HG02943 (cell line): ENCODE measurements around the gene ALDH16A1.

ENCODE experiments used
- ATAC-seq: cut with Tn5 transposase; IDR thresholded peaks from one replicate; pipeline ENCODE4 v1.9.1; 2021; ENCODE audit warnings: mild to moderate bottlenecking, low read depth, moderate library complexity; ENCODE audit not compliant: unreplicated experiment

Gene ALDH16A1

DNA sequence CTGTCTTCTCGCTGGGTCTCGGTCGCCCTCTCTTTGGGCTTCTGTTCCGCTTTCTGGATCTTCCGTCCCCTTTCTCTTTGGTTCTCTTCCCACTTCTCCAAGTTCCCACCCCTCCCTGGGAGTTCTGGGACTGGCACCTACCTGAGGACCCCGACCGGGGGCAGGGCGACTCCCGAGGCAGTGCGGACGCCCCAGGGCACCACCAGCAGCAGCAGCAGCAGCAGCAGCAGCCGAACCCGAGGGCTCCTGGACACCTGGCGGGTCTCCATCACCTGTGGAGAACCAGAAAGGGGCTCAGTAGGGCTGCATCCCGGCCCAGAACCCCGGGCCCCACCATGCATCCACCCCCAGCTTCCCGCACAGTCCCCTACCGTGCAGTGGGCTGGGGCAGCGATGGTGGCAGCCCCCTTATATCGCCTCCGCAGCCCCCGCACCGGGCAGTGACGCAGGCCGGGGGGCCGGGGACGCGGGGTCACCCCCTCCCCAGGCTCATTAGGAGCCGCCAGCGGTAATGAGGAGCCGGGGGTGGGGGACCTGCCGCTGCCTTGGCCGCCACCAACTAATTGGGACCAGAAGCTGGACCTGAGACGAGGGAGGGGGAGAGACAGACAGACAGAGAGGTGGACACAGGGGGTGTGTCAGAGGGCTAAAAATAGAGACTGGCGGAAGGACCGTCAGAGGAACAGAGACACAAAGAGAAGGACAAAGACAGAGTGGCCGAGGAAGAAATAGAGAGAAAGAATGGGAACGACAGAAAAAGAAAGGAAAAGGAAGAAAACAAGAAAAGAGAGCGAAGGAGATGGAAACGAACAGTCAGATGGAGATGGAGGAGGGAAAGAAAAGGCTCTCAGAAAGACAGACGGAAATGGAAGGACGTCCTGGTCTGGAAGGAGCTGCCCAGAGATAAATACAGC lies 29.7 kb upstream of the ALDH16A1 start, which contains the start of gene PTH2:
Gene PTH2 (minus strand): TSS at position 371 of the 914 bp plus-strand sequence. CDS start 102 bp downstream, at position 269.
- no peak for ATAC-seq

DNA sequence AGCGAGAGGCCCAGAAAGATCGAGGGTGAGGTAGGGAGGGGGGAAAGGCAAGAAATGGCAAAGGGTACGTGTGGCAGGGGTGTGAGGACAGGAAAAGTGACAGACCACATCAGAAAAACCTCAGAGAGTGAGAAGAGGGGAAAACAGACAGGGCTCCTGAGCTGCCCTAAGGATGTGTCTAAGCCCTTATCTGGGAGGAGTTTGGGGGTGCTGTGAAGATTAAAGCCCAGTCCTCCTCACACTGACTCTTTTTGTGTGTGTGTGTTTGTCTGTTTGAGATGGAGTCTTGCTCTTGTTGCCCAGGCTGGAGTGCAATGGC lies 29.1 kb upstream of the ALDH16A1 start:
- no peak for ATAC-seq

DNA sequence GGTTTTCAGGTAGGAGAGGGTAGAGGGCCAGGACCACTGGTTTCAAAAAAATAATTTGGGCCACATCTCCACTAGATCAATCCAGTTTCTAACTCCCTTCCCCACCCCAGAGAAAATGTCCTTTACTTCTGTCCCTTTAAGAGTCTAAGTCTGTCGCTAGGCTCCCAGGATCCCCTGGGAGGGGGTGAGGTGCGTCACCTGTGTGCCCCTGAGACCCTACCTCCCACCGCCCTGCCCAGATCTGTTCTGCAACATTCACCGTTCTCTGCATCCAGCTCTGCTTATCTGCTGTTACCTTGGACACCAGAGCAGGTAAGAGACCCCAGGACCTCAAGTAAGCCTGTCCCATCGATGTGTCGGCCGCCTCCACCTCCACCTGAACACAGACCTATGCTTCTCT lies 27.8 kb upstream of the ALDH16A1 start, which contains the start of gene GFY:
Gene GFY (plus strand): TSS at position 211 of the 400 bp plus-strand sequence. CDS start 1,043 bp downstream, outside the sequence.
- no peak for ATAC-seq

DNA sequence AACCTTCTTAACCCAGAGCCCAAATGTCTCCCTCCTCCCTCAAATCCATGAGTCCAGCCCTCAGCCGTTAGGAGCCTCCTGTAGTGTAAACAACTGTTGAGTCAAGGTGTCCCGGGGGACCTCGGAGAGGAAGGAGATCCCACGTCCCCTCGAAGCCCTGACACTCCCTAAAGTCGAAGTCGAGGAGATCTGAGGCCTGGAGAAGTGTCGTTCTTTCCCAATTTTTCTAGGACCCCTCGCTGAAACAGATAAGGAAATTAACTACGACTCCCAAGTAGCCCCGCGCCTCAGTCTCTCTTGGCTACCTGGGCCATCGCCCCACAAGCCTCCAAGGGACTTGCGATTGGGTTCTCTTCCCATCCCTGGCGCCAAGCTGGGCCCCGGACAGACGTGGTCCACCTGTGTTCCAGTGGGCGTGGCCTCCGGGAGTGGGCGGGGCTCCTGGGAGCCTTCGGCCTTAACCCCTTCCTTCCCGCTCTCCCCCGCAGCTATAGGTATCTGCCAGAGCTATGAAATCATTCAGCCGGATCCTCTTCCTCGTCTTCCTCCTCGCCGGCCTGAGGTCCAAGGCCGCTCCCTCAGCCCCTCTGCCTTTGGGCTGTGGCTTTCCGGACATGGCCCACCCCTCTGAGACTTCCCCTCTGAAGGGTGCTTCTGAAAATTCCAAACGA lies 27.0 kb upstream of the ALDH16A1 start:
- no peak for ATAC-seq

DNA sequence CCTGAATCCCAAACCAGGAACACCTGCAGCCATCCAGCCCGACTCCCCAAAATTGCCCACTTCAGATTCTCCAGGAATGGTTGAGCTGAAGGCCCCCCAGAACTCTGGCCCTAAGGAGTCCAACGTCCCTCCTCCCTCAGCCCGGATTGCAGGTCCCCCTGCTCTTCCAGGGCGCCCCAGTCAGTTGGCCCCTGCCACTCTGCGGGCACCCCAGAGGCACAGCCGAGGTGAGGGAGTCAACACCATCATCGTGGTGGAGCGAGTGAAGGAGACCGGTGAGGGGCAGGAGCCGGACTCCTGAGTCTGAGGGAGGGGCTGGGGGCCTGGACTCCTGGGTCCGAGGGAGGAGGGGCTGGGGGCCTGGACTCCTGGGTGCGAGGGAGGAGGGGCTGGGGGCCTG lies 25.7 kb upstream of the ALDH16A1 start:
- ATAC-seq = no peak

DNA sequence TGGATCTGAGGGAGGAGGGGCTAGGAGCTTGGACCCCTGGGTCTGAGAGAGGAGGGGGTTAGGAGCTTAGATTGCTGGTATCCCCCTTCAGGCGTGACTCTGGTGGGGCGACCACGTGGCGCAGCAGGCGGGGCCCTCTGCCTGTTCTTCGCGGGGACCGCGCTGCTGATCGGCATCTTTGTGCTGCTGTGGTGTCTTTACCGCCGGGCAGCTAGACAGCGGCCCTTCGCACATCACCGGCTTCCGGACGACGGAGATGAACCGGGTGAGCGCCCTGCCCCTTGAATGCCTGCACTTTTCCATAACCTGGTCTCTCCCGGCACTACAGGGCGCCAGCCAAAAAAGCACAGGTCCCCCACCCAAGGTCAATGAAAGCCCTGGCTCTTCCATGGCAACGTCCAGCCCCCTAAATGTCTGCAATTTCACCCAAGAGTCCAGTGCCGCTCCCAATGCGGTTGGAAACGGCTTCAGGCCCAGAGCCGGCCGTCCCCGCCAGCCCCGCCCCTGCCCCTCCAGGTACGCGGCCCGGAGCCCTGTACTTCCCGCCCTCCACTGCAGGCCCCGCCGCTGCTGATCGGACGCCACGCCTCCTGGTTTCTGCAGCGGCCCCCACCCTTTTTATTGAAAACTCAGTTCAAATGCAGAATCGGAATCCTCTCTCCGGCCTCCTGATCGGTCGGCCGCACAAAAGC lies 25.0 kb upstream of the ALDH16A1 start:
- ATAC-seq = no peak

DNA sequence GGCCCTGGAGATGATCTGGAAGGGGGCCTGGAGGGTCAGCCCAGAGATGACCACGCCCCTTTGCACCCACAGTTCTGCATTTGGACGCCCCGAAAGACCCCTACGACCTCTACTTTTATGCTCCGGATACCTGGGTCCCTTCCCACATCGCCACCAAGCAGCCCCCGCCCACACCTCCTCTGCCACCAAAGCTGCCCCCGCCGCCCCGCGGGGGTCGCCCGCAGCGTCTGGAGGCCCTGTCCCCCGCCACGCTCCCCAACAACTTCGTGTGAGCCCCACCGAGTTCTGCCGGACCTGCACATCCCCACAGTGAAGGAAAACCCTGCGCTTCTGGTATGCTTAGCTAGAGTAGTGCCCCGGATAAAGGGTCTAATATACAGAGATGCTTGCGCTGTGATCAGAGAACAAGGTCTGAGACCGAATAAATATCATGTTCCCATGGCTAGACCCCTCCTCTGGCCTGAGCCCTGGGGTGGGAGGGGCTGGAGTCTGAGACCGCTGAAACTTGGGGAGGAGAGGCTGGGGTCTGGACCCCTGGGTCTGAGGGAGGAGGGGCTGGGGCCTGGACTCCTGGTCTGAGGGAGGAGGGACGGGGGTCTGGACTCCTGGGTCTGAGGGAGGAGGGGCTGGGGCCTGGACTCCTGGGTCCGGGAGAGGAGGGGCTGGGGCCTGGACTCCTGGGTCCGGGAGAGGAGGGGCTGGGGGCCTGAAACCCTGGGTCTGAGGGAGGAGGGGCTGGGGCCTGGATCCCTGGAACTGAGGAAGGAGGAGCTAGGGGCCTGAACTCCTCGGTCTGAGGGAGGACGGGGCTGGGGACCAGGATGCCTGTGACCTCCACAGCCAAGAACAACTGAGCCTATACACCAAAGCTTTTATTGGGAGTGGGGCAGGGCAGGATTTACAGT lies 24.2 kb upstream of the ALDH16A1 start:
- ATAC-seq = no peak

DNA sequence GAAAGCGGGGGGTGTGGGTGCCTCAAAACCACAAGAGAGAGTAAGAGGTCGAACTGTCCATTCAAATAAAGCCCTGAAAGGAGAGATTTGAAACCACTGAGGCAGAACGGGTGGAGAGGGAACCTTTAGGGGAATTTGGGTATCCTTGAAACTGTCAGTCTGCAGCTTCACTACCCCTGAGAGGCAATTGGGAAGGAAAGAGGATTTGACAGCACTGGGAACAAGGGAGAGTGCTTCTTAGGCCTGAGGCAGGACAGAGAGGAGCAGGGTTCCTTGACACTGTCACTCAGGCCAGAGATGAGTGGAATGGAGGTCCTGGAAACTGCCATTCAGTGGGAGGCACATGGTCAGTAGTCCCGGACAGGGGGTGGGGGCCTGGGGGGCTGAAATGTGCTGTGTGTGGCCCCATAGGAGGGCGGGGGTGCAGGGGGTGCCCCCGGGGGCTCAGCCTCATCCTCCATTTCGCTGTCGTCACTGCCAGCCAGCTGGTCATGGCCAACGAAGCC lies 22.8 kb upstream of the ALDH16A1 start:
- no peak for ATAC-seq

DNA sequence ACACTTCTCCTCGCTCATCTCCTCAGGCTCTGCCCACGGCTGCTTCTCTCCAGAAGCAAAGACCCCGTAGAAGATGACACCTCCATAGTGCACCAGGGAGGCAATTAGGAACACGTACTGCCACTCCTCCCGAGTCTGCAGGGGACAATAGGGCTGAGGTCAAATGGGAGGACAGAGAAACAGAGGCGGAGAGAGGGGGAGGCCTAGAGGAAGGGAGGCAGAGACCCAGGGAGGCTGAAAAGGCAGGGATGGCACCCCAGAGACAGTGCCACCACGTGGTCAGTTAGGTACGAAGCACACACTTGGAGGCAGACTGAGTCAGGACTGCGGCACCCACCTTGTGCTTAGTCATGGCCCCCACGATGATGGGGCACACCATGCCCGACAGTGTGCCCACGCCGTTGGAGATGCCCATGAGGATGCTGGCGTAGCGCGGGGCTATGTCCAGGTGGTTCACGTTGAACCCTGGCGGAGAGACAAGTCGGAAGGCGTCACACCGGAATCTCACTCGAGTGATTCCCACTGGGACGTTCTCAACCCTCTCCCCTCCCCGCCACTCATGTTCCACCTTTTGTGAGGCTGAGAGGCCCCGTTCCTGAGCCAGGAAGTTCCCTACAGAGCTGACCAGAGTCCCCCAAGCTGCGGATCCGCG lies 22.2 kb upstream of the ALDH16A1 start:
- no peak for ATAC-seq

DNA sequence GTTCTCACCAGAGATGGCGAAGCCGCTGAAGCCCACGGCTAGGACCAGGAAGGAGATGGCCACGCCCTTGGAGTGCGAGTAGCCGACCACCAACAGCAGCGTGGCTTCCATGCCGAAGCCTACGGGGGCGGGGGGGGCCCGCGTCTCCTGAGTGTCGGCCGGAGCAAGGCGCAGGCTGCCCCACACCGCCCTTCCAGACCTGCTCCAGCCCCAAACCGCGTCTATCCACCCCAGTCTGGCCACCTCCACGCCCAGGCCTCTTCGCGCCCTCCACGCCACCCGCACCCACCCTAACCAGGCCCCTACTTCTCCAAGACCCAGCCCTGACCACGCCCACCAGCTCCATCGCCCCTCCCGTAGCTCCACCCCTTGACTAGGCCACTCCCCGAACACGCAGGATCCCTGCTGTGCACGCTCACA lies 21.7 kb upstream of the ALDH16A1 start:
- ATAC-seq = no peak

DNA sequence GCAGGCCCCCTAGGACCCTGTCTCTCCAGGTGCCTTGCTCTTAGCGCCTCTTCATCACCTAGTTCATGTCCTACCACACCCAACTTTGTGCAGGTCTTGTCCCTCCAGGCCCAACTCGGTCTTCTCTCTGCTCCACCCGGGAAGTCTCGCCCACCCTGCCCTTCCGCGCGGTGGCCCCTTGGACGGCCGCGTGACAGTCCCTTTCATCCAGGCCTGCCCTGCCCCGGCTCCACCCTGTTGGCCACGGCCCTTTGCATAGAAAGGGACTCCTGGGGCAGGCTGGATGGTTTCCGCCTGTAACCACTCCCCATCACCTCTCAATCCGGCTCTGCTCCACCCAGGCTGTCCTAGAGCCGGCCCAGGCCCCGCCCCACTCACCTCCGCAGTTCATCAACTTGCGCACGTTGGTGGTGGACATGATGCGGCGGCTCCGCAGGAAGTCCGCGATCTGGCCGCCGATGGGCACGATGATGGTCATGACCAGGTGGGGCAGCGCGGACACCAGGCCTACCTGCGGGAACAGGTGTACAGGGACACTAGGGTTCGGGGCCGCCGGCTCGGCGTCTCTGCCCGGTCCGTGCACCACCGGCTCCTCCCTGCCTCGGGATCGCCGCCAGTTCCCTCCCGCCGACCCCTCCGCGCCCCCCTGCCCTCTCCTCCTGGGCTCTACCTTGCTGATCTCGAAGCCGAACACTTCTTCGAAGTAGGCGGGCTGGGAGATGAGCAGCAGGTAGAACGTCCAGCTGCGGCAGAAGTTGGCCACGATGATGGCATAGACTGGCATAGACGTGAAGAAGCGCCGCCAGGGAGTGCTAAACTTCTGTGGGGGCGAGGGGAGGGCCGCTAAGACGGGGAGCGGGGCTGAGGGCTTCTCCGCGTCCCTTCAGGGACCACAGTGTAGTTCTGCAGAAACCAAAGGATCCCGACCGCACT lies 20.6 kb upstream of the ALDH16A1 start:
- no peak for ATAC-seq

DNA sequence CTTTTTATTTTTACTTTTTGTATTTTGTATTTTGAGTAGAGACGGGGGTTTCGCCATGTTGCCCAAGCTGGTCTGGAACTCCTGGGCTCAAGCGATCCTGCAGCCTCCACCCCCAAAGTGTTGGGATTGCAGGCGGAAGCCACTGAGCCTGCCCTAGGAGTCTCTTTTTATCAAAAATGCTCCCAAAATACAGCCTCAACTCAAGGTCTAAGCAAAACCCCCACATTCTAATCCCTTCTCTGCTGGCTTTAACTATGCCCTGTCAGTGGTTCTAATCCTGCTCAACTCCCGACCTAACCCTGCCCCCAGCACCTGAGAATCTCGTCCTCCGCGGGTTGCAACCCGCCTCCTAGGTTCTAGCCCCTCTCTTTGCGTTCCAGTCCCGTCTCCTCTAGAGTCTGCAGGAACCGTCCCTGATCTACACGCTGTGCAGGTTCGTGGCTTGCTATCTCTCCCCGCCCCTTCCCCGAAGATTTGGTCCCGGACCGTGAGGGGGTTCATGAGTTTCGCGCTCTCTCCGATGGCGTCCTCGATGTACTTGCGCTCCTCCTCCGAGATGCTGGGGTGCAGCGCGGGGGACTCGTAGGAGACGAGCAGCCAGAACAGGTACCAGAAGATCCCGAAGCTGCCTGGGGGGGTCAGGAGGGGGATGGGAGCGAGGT lies 19.7 kb upstream of the ALDH16A1 start:
- no peak for ATAC-seq

DNA sequence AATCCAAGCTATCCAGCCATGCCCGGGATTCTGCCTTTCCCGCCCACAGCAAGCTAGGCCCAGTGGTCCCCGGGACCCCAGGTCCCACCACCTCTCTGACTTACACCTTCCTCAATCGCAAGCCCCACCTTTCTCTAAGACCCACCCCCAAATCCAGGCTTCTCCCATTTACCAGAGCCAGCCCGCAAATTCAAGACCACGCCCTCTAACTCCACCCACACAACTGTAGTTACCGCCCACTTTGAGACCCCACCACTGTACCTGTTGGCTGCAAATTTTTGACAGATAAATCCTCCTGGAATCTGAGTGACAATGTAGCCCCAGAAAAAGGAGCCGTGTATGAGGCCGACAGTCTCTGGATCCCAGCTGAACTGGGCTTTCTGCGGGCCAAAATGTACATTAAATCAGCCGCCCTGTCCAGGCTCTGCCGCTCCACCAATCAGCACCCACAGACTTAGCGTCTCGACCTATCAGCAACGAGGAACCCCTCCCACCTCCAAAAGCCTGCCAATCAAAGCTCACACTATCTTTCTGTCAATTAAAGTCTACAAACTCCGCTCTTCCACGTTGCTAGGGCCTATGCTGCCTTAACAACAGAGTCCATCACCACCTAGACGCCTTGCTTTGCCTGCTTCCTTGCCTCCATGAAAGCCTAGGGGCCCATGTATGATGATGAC lies 18.0 kb upstream of the ALDH16A1 start:
- no peak for ATAC-seq

DNA sequence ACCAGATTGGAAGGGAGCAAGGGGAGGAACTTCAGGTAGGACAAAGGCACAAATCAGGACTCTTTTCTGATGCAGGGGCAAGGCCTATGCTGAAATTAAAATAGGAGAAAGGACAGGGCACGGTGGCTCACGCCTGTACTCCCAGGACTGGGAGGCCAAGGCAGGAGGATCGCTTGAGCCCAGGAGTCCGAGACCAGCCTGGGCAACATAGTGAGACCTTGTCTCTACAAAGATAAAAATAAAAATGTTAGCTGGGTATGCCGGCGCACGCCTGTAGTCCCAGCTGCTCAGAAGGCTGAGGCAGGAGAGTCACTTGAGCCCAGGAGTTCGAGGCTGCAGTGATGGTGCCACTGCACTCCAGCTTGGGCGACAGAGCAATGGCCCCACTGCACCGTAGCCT lies 17.4 kb upstream of the ALDH16A1 start:
- no peak for ATAC-seq

DNA sequence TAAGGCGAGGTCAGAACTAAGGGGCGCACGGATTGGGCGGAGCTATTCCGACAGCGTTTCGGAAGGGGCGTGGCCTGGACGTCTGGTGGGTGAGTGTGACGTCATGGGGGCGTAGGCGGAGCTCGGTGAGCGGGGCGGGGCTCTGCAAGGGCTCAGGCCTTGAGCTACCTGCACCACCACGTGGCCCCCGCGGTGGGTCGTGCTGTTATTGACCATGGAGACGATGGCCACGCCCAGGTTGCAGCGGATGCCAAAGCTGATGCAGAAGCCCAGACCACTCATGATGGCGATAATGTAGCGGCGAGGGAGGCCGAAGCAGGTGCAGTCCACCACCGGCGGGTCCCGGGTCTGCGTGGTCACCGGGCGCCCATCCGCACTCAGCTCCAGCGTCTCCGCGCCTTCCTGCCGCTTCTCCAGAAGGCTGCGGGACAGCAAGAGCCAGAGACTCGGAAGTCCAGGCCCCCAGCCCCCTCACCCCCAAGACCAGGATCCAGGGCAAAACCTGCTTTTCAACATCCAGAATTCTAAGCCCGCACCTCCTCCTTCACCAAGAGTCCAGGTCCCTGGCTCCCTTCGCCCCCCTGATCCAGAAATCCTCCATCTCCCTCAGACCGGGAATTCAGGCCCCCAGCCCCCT lies 16.5 kb upstream of the ALDH16A1 start:
- no peak for ATAC-seq

DNA sequence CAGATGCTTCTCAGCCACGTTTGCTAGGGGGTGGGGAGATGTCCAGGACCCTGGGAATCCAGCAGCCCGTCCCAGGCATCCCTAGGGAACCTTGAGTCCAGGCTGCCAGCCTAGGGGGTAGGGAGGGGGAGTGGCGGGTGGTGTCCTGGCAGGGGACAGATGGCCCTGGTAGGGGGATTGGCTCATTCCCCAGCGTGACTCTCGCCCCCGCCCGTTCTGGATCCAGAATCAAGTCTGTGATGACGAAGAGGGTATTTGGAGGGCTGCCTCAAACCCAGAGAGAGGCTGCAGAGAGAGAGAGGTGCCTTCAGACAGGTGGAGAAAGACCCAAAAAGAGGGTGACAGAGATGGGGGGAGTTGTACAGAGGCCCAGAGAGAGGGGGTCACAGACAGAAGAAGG lies 15.8 kb upstream of the ALDH16A1 start:
- no peak for ATAC-seq

DNA sequence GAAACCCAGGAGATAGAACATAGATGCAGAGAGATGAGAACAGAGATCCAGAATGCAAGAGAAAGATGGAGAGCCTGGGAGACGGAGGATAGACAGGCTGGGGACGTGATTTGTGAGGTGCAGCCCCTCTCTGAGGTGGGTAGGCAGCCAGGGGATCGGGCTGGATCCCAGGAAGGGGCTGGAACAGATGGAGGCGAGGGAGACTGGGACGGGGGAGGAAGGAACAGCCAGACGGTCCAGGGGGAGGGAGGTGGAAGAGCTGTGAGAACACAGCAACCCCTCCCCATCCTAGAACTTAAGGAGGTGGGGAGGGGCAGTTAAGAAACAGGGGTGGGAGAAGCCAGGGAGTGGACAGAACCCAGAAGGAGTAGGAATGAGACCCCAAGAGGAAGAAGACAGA lies 14.8 kb upstream of the ALDH16A1 start:
- no peak for ATAC-seq
